WTC11 (cell line): ENCODE data around the gene ACOX2. TPM values are rescaled to one million over a fixed set of nuclear protein-coding genes. Genes with fewer than 3 reads are reported as not detected.

Experiments
- ATAC-seq: fragments of 200-7000 bp; cut with Tn5 transposase; 2 replicates; pipeline ENCODE4 v1.10.0; 2021; ENCODE audit warnings: mild to moderate bottlenecking, moderate library complexity
- CTCF ChIA-PET: fragments of 300-600 bp; sonication (Branson Sonifier 250); formaldehyde crosslinking; loops from one replicate; lab custom pipeline; 2021; ENCODE audit warnings: antibody characterized with exemption; lab: Charles Lee
- POLR2A ChIA-PET: fragments of 350-600 bp; sonication (Branson Sonifier 250); formaldehyde crosslinking; loops from one replicate; lab custom pipeline; 2021; ENCODE audit warnings: antibody characterized with exemption; lab: Charles Lee
- DNase-seq: peaks from one replicate; pipeline ENCODE4 v3.0.0; 2021; ENCODE audit warnings: low spot score
- H3K27ac Mint-ChIP-seq: 2 replicates; pipeline ENCODE4 v1.8.0; 2021; ENCODE audit warnings: mixed read lengths
- H3K27me3 Mint-ChIP-seq: 2 replicates; pipeline ENCODE4 v1.8.0; 2021; ENCODE audit warnings: low read depth, mild to moderate bottlenecking, moderate library complexity, mixed read lengths
- H3K36me3 Mint-ChIP-seq: 2 replicates; pipeline ENCODE4 v1.8.0; 2021; ENCODE audit warnings: mixed read lengths
- H3K4me1 Mint-ChIP-seq: 2 replicates; pipeline ENCODE4 v1.8.0; 2022; ENCODE audit warnings: mixed read lengths
- H3K4me3 Mint-ChIP-seq: 2 replicates; pipeline ENCODE4 v1.8.0; 2021; ENCODE audit warnings: mild to moderate bottlenecking, moderate library complexity, mixed read lengths
- H3K9me3 Mint-ChIP-seq: 2 replicates; pipeline ENCODE4 v1.8.0; 2021; ENCODE audit warnings: mixed read lengths
- ESRRA ChIP-seq: sonication (generic); formaldehyde crosslinking; IDR thresholded peaks from 2 replicates; pipeline ENCODE4 v1.8.1; 2022; ENCODE audit warnings: mild to moderate bottlenecking, missing genetic modification reagents, borderline replicate concordance
- ETV6 ChIP-seq: sonication (generic); formaldehyde crosslinking; IDR thresholded peaks from 2 replicates; pipeline ENCODE4 v1.8.1; 2022; ENCODE audit warnings: mild to moderate bottlenecking, missing genetic modification reagents
- FOXP1 ChIP-seq: sonication (generic); formaldehyde crosslinking; IDR thresholded peaks from 2 replicates; pipeline ENCODE4 v1.8.0; 2022; ENCODE audit warnings: missing genetic modification reagents, mild to moderate bottlenecking, moderate library complexity, borderline replicate concordance
- IRF2 ChIP-seq: sonication (generic); formaldehyde crosslinking; IDR thresholded peaks from 2 replicates; pipeline ENCODE4 v1.8.0; 2022; ENCODE audit warnings: low read depth, missing genetic modification reagents, borderline replicate concordance
- MYBL2 ChIP-seq: sonication (generic); formaldehyde crosslinking; IDR thresholded peaks from 2 replicates; pipeline ENCODE4 v1.8.1; 2023; ENCODE audit warnings: mild to moderate bottlenecking, moderate library complexity, missing genetic modification reagents
- RELA ChIP-seq: sonication (generic); formaldehyde crosslinking; IDR thresholded peaks from 2 replicates; pipeline ENCODE4 v1.8.1; 2022; ENCODE audit warnings: missing genetic modification reagents, mild to moderate bottlenecking, borderline replicate concordance
- SP1 ChIP-seq: sonication (generic); formaldehyde crosslinking; conservative IDR thresholded peaks from 2 replicates; pipeline ENCODE4 v1.8.1; 2022; ENCODE audit warnings: missing genetic modification reagents
- TCF7 ChIP-seq: sonication (generic); formaldehyde crosslinking; IDR thresholded peaks from 2 replicates; pipeline ENCODE4 v1.8.0; 2022; ENCODE audit warnings: mild to moderate bottlenecking, low read depth, missing genetic modification reagents, moderate library complexity
- TP53 ChIP-seq: sonication (generic); formaldehyde crosslinking; IDR thresholded peaks from 2 replicates; pipeline ENCODE4 v1.8.1; 2023; ENCODE audit warnings: mild to moderate bottlenecking, missing genetic modification reagents
- ZBTB21 ChIP-seq: sonication (generic); formaldehyde crosslinking; IDR thresholded peaks from 2 replicates; pipeline ENCODE4 v1.8.1; 2023; ENCODE audit warnings: mild to moderate bottlenecking, missing genetic modification reagents, borderline replicate concordance
- ZNF263 ChIP-seq: sonication (generic); formaldehyde crosslinking; IDR thresholded peaks from 2 replicates; pipeline ENCODE4 v1.8.1; 2022; ENCODE audit warnings: low read depth, mild to moderate bottlenecking, moderate library complexity, missing genetic modification reagents
- ZNF317 ChIP-seq: sonication (generic); formaldehyde crosslinking; IDR thresholded peaks from 2 replicates; pipeline ENCODE4 v1.8.1; 2023; ENCODE audit warnings: low read depth, mild to moderate bottlenecking, moderate library complexity, missing genetic modification reagents, borderline replicate concordance
- total RNA-seq: library from RNA; stranded (reverse); gene quantifications from 3 replicates; pipeline ENCODE4 v1.2.3, GENCODE V29; 2021
- TF ChIP-seq, protein P1 (sequence below): sonication (generic); formaldehyde crosslinking; IDR thresholded peaks from 2 replicates; pipeline ENCODE4 v1.8.1; 2023; ENCODE audit warnings: mild to moderate bottlenecking, missing genetic modification reagents
- TF ChIP-seq, protein P2 (sequence below): sonication (generic); formaldehyde crosslinking; IDR thresholded peaks from 2 replicates; pipeline ENCODE4 v1.8.1; 2023; ENCODE audit warnings: mild to moderate bottlenecking, missing genetic modification reagents, moderate library complexity
- TF ChIP-seq, protein P3 (sequence below): sonication (generic); formaldehyde crosslinking; IDR thresholded peaks from 2 replicates; pipeline ENCODE4 v1.8.1; 2022; ENCODE audit warnings: low read depth, mild to moderate bottlenecking, moderate library complexity, missing genetic modification reagents, borderline replicate concordance
- TF ChIP-seq, protein P4 (sequence below): sonication (generic); formaldehyde crosslinking; IDR thresholded peaks from 2 replicates; pipeline ENCODE4 v1.8.1; 2022; ENCODE audit warnings: low read depth, missing genetic modification reagents, borderline replicate concordance
- TF ChIP-seq, protein P5 (sequence below): sonication (generic); formaldehyde crosslinking; IDR thresholded peaks from 2 replicates; pipeline ENCODE4 v1.8.0; 2022; ENCODE audit warnings: mild to moderate bottlenecking, missing genetic modification reagents
- TF ChIP-seq, protein P6 (sequence below): sonication (generic); formaldehyde crosslinking; IDR thresholded peaks from 2 replicates; pipeline ENCODE4 v1.8.1; 2023; ENCODE audit warnings: mild to moderate bottlenecking, missing genetic modification reagents, borderline replicate concordance
- TF ChIP-seq, protein P7 (sequence below): sonication (generic); formaldehyde crosslinking; IDR thresholded peaks from 2 replicates; pipeline ENCODE4 v1.8.1; 2022; ENCODE audit warnings: mild to moderate bottlenecking, missing genetic modification reagents, moderate library complexity, borderline replicate concordance

The ACOX2 gene
- total RNA-seq, 1 experiment from 2014 or later: 1.1 TPM

DNA sequence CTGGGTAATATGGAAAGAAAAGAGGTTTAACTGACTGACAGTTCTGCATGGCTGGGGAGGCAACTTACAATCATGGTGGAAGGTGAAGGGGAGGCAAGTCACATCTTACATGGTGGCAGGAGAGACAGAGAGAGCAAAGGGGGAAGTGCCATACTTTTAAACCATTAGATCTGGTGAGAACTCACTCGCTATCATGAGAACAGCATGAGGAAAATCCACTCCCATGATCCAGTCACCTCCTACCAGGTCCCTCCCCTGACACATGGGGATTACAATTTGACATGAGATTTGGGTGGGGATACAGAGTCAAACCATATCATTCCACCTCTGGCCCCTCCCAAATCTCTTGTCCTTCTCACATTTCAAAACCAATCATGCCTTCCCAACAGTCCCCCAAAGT lies 16.0 kb upstream of the ACOX2 start:
- no peak overlapping the region for H3K4me3 Mint-ChIP-seq
- POLR2A ChIA-PET: no interaction called here
- CTCF ChIA-PET: no interaction called here
- peaks cover 13% of the 10 kb centered on the region for H3K4me1 Mint-ChIP-seq
- peaks cover 31% of the 10 kb centered on the region for H3K9me3 Mint-ChIP-seq
- H3K27me3 Mint-ChIP-seq: peaks cover 3% of the 10 kb centered on the region
- ATAC-seq: no peak
- DNase-seq: no peak
- TF ChIP-seq TP53 (CRISPR knock-in tag) (no peak), RELA (no peak), ESRRA (CRISPR knock-in tag) (no peak)
- peaks cover 4% of the 10 kb centered on the region for H3K36me3 Mint-ChIP-seq
- no peak overlapping the region for H3K27ac Mint-ChIP-seq

DNA sequence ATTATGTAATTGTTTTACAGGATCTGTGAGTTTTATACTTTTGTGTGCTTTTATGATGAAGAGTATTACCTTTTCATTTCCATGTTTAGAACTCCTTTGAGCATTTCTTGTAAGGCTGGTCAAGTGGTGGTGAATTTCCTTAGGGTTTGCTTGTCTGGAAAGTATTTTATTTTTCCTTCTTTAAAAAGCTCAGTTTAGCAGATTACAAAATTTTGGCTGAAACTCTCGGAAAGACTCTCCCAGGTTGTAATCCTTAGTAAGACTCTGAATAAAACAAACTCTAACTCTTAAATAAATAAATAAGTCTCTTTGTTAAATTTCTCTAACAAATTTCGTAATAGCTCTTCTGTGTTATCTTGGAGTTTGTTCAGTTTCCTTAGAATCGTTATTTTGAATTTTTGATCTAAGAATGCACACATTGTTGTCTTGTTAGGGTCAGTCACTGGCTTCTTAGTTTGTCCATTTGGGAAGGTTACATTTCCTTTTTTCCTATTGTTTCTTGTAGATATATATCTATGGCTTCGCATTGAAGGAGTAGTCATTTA lies 14.7 kb upstream of the ACOX2 start:
- CTCF ChIA-PET: no interaction called here
- POLR2A ChIA-PET: no interaction called here
- Mint-ChIP-seq H3K9me3 (peaks cover 31% of the 10 kb centered on the region), H3K27ac (no peak overlapping the region), H3K4me1 (peaks cover 3% of the 10 kb centered on the region), H3K36me3 (peaks cover 4% of the 10 kb centered on the region), H3K4me3 (no peak overlapping the region), H3K27me3 (peaks cover 3% of the 10 kb centered on the region)
- ATAC-seq (no peak), DNase-seq (no peak)
- TF ChIP-seq, protein P1, sequence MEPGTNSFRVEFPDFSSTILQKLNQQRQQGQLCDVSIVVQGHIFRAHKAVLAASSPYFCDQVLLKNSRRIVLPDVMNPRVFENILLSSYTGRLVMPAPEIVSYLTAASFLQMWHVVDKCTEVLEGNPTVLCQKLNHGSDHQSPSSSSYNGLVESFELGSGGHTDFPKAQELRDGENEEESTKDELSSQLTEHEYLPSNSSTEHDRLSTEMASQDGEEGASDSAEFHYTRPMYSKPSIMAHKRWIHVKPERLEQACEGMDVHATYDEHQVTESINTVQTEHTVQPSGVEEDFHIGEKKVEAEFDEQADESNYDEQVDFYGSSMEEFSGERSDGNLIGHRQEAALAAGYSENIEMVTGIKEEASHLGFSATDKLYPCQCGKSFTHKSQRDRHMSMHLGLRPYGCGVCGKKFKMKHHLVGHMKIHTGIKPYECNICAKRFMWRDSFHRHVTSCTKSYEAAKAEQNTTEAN: no peak
- TF ChIP-seq ZNF317 (CRISPR knock-in tag): no peak
- TF ChIP-seq, protein P2, sequence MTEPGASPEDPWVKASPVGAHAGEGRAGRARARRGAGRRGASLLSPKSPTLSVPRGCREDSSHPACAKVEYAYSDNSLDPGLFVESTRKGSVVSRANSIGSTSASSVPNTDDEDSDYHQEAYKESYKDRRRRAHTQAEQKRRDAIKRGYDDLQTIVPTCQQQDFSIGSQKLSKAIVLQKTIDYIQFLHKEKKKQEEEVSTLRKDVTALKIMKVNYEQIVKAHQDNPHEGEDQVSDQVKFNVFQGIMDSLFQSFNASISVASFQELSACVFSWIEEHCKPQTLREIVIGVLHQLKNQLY (CRISPR knock-in tag): no peak
- no peak for TF ChIP-seq MYBL2 (CRISPR knock-in tag)
- TF ChIP-seq ZNF263 (CRISPR knock-in tag): no peak
- TF ChIP-seq ZBTB21 (CRISPR knock-in tag): no peak
- TF ChIP-seq, protein P3, sequence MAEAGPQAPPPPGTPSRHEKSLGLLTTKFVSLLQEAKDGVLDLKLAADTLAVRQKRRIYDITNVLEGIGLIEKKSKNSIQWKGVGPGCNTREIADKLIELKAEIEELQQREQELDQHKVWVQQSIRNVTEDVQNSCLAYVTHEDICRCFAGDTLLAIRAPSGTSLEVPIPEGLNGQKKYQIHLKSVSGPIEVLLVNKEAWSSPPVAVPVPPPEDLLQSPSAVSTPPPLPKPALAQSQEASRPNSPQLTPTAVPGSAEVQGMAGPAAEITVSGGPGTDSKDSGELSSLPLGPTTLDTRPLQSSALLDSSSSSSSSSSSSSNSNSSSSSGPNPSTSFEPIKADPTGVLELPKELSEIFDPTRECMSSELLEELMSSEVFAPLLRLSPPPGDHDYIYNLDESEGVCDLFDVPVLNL (CRISPR knock-in tag): no peak
- TF ChIP-seq, protein P4, sequence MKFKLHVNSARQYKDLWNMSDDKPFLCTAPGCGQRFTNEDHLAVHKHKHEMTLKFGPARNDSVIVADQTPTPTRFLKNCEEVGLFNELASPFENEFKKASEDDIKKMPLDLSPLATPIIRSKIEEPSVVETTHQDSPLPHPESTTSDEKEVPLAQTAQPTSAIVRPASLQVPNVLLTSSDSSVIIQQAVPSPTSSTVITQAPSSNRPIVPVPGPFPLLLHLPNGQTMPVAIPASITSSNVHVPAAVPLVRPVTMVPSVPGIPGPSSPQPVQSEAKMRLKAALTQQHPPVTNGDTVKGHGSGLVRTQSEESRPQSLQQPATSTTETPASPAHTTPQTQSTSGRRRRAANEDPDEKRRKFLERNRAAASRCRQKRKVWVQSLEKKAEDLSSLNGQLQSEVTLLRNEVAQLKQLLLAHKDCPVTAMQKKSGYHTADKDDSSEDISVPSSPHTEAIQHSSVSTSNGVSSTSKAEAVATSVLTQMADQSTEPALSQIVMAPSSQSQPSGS (CRISPR knock-in tag): no peak
- TF ChIP-seq TP53 (CRISPR knock-in tag): no peak

DNA sequence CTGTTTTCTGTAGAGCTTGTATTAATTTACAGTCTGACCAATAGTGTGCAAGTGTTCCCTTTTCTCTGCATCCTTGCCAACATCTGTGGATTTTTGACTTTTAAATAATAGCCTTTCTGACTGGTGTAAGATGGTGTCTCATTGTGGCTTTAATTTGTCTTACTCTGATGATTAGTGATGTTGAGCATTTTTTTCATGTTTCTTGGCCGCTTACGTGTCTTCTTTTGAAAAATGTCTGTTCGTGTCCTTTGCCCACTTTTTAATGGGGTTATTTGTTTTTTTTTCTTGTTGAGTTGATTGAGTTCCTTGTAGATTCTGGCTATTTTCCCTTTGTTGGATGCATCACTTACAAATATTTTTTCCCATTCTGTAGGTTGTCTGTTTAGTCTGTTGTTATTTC lies 7.6 kb upstream of the ACOX2 start:
- Mint-ChIP-seq H3K27ac (no peak overlapping the region), H3K36me3 (no peaks in the 10 kb centered on the region)
- DNase-seq: no peak
- TF ChIP-seq, protein P5, sequence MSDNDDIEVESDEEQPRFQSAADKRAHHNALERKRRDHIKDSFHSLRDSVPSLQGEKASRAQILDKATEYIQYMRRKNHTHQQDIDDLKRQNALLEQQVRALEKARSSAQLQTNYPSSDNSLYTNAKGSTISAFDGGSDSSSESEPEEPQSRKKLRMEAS: no peak
- TF ChIP-seq, protein P6, sequence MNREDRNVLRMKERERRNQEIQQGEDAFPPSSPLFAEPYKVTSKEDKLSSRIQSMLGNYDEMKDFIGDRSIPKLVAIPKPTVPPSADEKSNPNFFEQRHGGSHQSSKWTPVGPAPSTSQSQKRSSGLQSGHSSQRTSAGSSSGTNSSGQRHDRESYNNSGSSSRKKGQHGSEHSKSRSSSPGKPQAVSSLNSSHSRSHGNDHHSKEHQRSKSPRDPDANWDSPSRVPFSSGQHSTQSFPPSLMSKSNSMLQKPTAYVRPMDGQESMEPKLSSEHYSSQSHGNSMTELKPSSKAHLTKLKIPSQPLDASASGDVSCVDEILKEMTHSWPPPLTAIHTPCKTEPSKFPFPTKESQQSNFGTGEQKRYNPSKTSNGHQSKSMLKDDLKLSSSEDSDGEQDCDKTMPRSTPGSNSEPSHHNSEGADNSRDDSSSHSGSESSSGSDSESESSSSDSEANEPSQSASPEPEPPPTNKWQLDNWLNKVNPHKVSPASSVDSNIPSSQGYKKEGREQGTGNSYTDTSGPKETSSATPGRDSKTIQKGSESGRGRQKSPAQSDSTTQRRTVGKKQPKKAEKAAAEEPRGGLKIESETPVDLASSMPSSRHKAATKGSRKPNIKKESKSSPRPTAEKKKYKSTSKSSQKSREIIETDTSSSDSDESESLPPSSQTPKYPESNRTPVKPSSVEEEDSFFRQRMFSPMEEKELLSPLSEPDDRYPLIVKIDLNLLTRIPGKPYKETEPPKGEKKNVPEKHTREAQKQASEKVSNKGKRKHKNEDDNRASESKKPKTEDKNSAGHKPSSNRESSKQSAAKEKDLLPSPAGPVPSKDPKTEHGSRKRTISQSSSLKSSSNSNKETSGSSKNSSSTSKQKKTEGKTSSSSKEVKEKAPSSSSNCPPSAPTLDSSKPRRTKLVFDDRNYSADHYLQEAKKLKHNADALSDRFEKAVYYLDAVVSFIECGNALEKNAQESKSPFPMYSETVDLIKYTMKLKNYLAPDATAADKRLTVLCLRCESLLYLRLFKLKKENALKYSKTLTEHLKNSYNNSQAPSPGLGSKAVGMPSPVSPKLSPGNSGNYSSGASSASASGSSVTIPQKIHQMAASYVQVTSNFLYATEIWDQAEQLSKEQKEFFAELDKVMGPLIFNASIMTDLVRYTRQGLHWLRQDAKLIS: no peak
- TF ChIP-seq, protein P7, sequence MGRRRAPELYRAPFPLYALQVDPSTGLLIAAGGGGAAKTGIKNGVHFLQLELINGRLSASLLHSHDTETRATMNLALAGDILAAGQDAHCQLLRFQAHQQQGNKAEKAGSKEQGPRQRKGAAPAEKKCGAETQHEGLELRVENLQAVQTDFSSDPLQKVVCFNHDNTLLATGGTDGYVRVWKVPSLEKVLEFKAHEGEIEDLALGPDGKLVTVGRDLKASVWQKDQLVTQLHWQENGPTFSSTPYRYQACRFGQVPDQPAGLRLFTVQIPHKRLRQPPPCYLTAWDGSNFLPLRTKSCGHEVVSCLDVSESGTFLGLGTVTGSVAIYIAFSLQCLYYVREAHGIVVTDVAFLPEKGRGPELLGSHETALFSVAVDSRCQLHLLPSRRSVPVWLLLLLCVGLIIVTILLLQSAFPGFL (CRISPR knock-in tag): no peak
- no peak for TF ChIP-seq IRF2 (CRISPR knock-in tag)
- no peak for TF ChIP-seq ETV6 (CRISPR knock-in tag)
- no peak for TF ChIP-seq FOXP1
- TF ChIP-seq ESRRA (CRISPR knock-in tag): no peak
- TF ChIP-seq SP1: no peak
- no peak for TF ChIP-seq ZNF263 (CRISPR knock-in tag)
- TF ChIP-seq TCF7 (CRISPR knock-in tag): no peak
- TF ChIP-seq, all 79 proteins: peak for 0
- CTCF ChIA-PET: no interaction called here
- no peaks in the 10 kb centered on the region for H3K27me3 Mint-ChIP-seq
- H3K4me3 Mint-ChIP-seq: no peak overlapping the region
- POLR2A ChIA-PET: no interaction called here
- no peaks in the 10 kb centered on the region for H3K4me1 Mint-ChIP-seq
- H3K9me3 Mint-ChIP-seq: peaks cover 12% of the 10 kb centered on the region
- no peak for ATAC-seq
